Right lobe of liver (tissue), 4 donors: ENCODE measurements around the gene ZBTB32.

Source experiments
- CTCF ChIP-seq, 4 donors: fragments of 200-600 bp in 3 of 4; fragments of 450-650 bp in 1 of 4; IDR thresholded peaks; one replicate each; pipeline versions ENCODE4 v1.5.1 to v1.8.0; 2016 to 2022; ENCODE audit warnings: antibody characterized with exemption in 4 of 4, mild to moderate bottlenecking in 2 of 4
- POLR2A ChIP-seq: fragments of 450-650 bp; IDR thresholded peaks from one replicate; pipeline ENCODE4 v1.6.1; 2017; ENCODE audit warnings: antibody characterized with exemption, mild to moderate bottlenecking
- donor health status: DM: no; HTN: no; CAD: no.
- donor health status: DM: no; HTN: no; CAD: no.
- donor health status: DM: no; HTN: yes; CAD: no.

- no peak for TF ChIP-seq CTCF (IDR thresholded peaks at IDR 0.05)
- TF ChIP-seq POLR2A = no peak
Observed at GRCh38 chr19:35740108-35740422, 35.7 kb downstream of the ZBTB32 start.
